Right lobe of liver (tissue), 6 donors: ENCODE data around the gene CD2AP. TPM values are rescaled to one million over a fixed set of nuclear protein-coding genes. Genes with fewer than 3 reads are reported as not detected.

Source experiments
- ATAC-seq, 4 donors: fragments of 200-7000 bp; cut with Tn5 transposase; one replicate each; pipeline ENCODE4 v1.9.1; 2020; ENCODE audit warnings: mild to moderate bottlenecking in 4 of 4, moderate library complexity in 4 of 4
- DNase-seq, 3 donors: peaks; one replicate each; pipeline ENCODE4 v3.0.0-alpha.2; 2020
- H3K27ac ChIP-seq, 3 donors: fragments of 200-600 bp; one replicate each; pipeline ENCODE4 v1.8.0; 2022
- H3K27me3 ChIP-seq, 2 donors: fragments of 200-600 bp; one replicate each; pipeline ENCODE4 v1.8.0; 2022
- H3K36me3 ChIP-seq, 4 donors: fragments of 200-600 bp; sonication (generic) in 1 of 4; one replicate each; pipeline versions ENCODE4 v1.5.1 to v1.8.0; 2017 to 2022; ENCODE audit warnings: control low read depth in 1 of 4
- H3K4me1 ChIP-seq, 4 donors: fragments of 200-600 bp; sonication (generic) in 1 of 4; one replicate each; pipeline versions ENCODE4 v1.5.1 to v1.8.0; 2017 to 2022; ENCODE audit warnings: control low read depth in 1 of 4
- H3K4me3 ChIP-seq, 3 donors: fragments of 200-600 bp; one replicate each; pipeline ENCODE4 v1.8.0; 2022
- H3K9me3 ChIP-seq, 4 donors: fragments of 200-600 bp; sonication (generic) in 1 of 4; one replicate each; pipeline versions ENCODE4 v1.5.1 to v1.8.0; 2017 to 2022; ENCODE audit warnings: control low read depth in 1 of 4
- POLR2A ChIP-seq: fragments of 450-650 bp; IDR thresholded peaks from one replicate; pipeline ENCODE4 v1.6.1; 2017; ENCODE audit warnings: antibody characterized with exemption, mild to moderate bottlenecking
- WGBS: methylation state at CpG from one replicate; pipeline ENCODE4 v1.1.6; 2018; ENCODE audit warnings: low coverage, low lambda C conversion rate; ENCODE audit not compliant: insufficient coverage; ENCODE audit errors: missing lambda C conversion rate; 5-methylcytosine and 5-hydroxymethylcytosine counted together
- intact Hi-C, 2 donors: fragments of 100-400 bp; cut with DNase I; formaldehyde crosslinking; loops; one replicate each; pipeline versions ENCODE4 v1.11.2 to v1.14.1; 2022
- total RNA-seq, 6 experiments: library from RNA; depleted of rRNA in 2 of 6; stranded (reverse); fragments of >200 nt in 2 of 6; fragmentation: NEBNext Ultra II Directional in 3 of 6; extraction: Animal tissue kit (Norgen Biotek cat#: 25700) in 3 of 6; gene quantifications; one replicate each; pipeline versions ENCODE4 v1.1.0 to v1.2.4, GENCODE V29; 2016 to 2023
- TF ChIP-seq, protein P1 (sequence below), 4 donors: fragments of 200-600 bp in 3 of 4; fragments of 450-650 bp in 1 of 4; IDR thresholded peaks; one replicate each; pipeline versions ENCODE4 v1.5.1 to v1.8.0; 2016 to 2022; ENCODE audit warnings: antibody characterized with exemption in 4 of 4, mild to moderate bottlenecking in 2 of 4
- donor health status: DM: no; HTN: yes; CAD: no.
- donor health status: DM: no; HTN: no; CAD: no.
- donor health status: DM: no; HTN: no; CAD: no.
- donor health status: DM: no; HTN: yes; CAD: no.
- donor health status: DM: no; HTN: yes; CAD: no.

Gene CD2AP
- total RNA-seq, 6 experiments from 2014 or later: 12.0 to 24.8 (median 15.1) TPM

- intact Hi-C loops: no loop called here
- H3K4me3 ChIP-seq: no peak overlapping the region
- TF ChIP-seq, protein P1, sequence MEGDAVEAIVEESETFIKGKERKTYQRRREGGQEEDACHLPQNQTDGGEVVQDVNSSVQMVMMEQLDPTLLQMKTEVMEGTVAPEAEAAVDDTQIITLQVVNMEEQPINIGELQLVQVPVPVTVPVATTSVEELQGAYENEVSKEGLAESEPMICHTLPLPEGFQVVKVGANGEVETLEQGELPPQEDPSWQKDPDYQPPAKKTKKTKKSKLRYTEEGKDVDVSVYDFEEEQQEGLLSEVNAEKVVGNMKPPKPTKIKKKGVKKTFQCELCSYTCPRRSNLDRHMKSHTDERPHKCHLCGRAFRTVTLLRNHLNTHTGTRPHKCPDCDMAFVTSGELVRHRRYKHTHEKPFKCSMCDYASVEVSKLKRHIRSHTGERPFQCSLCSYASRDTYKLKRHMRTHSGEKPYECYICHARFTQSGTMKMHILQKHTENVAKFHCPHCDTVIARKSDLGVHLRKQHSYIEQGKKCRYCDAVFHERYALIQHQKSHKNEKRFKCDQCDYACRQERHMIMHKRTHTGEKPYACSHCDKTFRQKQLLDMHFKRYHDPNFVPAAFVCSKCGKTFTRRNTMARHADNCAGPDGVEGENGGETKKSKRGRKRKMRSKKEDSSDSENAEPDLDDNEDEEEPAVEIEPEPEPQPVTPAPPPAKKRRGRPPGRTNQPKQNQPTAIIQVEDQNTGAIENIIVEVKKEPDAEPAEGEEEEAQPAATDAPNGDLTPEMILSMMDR (IDR thresholded peaks at IDR 0.05): no peak
- no peak for TF ChIP-seq POLR2A
- H3K27ac ChIP-seq: no peak overlapping the region
- no peaks in the 10 kb centered on the region for H3K4me1 ChIP-seq
- 59% methylated on average over 2 of the region's 2 CpGs for WGBS
- H3K27me3 ChIP-seq: no peaks in the 10 kb centered on the region
- no peaks in the 10 kb centered on the region for H3K9me3 ChIP-seq
- DNase-seq (no peak), ATAC-seq (no peak)
- H3K36me3 ChIP-seq: no peaks in the 10 kb centered on the region
Measured at GRCh38 chr6:47626782-47627181, 149.2 kb downstream of the CD2AP start.

DNA sequence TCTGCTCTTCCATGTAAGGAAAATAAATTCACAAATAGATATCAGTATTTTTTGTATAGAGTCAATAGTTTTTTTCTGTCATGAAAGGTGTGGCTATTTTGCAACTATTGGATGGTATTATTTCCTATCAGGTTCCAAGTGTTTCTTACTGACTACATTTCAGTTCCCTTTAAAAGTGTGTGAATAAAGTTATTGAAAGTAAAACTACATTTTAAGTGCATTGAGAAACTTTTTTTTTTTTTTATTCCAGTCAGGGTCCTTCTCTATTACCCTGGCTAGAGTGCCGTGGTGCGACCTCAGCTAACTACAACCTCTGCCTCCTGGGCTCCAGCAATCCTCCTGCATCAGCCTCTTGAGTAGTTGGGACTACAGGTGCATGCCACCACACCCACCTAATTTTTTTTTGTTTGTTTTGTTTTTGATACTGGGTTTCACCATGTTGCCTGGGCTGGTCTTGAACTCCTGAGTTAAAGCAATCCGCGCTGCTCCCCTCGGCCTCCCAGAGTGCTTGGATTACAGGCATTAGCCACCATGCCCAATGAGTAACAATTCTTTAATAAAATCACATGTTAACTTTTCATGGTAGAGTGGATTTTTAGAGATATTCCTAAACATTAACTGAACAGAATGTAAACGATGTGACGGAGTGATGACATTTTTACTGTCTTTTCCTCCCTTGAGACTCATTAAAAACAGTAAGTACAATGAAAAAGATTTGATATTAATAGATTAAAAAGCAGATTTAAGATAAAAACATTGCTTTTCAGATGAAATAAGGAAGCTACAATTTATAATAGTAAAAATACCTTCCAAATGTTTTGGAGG is 151.1 kb downstream of the CD2AP start:
- no peak for DNase-seq
- TF ChIP-seq, protein P1 (IDR thresholded peaks at IDR 0.05): no peak
- TF ChIP-seq POLR2A: no peak
- Histone ChIP-seq H3K27me3 (no peaks in the 10 kb centered on the region), H3K27ac (no peak overlapping the region), H3K4me1 (no peaks in the 10 kb centered on the region), H3K9me3 (no peaks in the 10 kb centered on the region), H3K36me3 (no peaks in the 10 kb centered on the region), H3K4me3 (no peak overlapping the region)
- ATAC-seq: no peak
- intact Hi-C loops: no loop called here
- 95% methylated on average over 7 of the region's 7 CpGs for WGBS

DNA sequence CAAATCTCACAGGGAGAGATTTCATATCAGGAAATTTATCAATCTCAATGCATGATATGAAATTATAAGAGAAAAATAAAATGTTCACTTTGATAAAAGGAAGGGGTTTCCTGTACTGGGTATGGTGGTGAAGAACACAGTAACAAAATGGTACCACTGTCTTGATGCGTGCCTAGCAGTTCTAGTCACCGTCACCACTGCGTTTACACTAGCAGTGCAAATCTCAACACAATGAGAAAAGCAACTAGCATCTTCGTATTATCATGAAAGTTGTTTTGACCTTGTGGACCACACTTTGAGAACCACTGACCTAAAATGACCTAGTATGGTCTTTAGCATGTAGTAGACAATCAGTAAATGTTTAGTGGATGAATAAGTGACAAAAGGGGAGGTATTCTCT is 152.4 kb downstream of the CD2AP start:
- Histone ChIP-seq H3K36me3 (no peaks in the 10 kb centered on the region), H3K4me3 (no peak overlapping the region), H3K4me1 (no peaks in the 10 kb centered on the region), H3K9me3 (no peaks in the 10 kb centered on the region), H3K27me3 (no peaks in the 10 kb centered on the region), H3K27ac (no peak overlapping the region)
- WGBS: 79% methylated on average over 4 of the region's 4 CpGs
- no peak for ATAC-seq
- DNase-seq: no peak
- no peak for TF ChIP-seq POLR2A
- TF ChIP-seq, protein P1 (IDR thresholded peaks at IDR 0.05): no peak
- intact Hi-C loops: no loop called here

GRCh38 chr6:47630587-47630986 is 153.0 kb downstream of the CD2AP start:
- intact Hi-C loops: no loop called here
- WGBS: 54% methylated on average over 3 of the region's 3 CpGs
- no peaks in the 10 kb centered on the region for H3K27me3 ChIP-seq
- DNase-seq: no peak
- ATAC-seq: no peak
- TF ChIP-seq, protein P1 (IDR thresholded peaks at IDR 0.05): no peak
- no peak for TF ChIP-seq POLR2A
- H3K9me3 ChIP-seq: no peaks in the 10 kb centered on the region
- no peaks in the 10 kb centered on the region for H3K4me1 ChIP-seq
- no peak overlapping the region for H3K27ac ChIP-seq
- no peaks in the 10 kb centered on the region for H3K36me3 ChIP-seq
- H3K4me3 ChIP-seq: no peak overlapping the region
